ENCODE results near the gene RASSF4.
"Not testable (repeated sequence)": the region's sequence is repeated elsewhere in the genome, so short reads cannot be mapped to it uniquely, and the experiment has no call there.

Gene RASSF4

GRCh38 chr10:44992070-44992731 lies 32.6 kb downstream of the RASSF4 start:
- peak; percentile 43 for DNase-seq

GRCh38 chr10:44992732-44993225 lies 33.2 kb downstream of the RASSF4 start:
- DNase-seq = no peak

- peak; percentile 29 for DNase-seq
Measured at GRCh38 chr10:44993226-44993921, 33.8 kb downstream of the RASSF4 start.

- DNase-seq = peak; percentile 29
Measured at GRCh38 chr10:44993922-44994751, 34.5 kb downstream of the RASSF4 start.

- DNase-seq = peak; percentile 38
Measured at GRCh38 chr10:44994752-44995530, 35.3 kb downstream of the RASSF4 start.

- DNase-seq = peak; percentile 18
Measured at GRCh38 chr10:44995581-44995913, 35.9 kb downstream of the RASSF4 start.

GRCh38 chr10:44995914-44996669 lies 36.5 kb downstream of the RASSF4 start:
- DNase-seq = peak; percentile 56

GRCh38 chr10:44997105-44997748 lies 37.6 kb downstream of the RASSF4 start:
- no peak for DNase-seq

- no peak for DNase-seq
Measured at GRCh38 chr10:44998146-44998631, 38.6 kb downstream of the RASSF4 start.

- DNase-seq = no peak
Measured at GRCh38 chr10:45000138-45000751, 40.6 kb downstream of the RASSF4 start.

GRCh38 chr10:45000752-45001380 lies 41.3 kb downstream of the RASSF4 start, which contains the start of gene ZNF22:
Gene ZNF22 (plus strand): TSS chr10:45000923. CDS start chr10:45003369, 2,446 bp downstream.
- DNase-seq = peak; percentile 90

- DNase-seq = peak; percentile 82
Measured at GRCh38 chr10:45001381-45002148, 42.0 kb downstream of the RASSF4 start.

GRCh38 chr10:45003432-45004000 lies 43.9 kb downstream of the RASSF4 start:
- DNase-seq = no peak

- DNase-seq = no peak
Measured at GRCh38 chr10:45004661-45005060, 45.1 kb downstream of the RASSF4 start.

GRCh38 chr10:45005284-45005683 lies 45.7 kb downstream of the RASSF4 start:
- DNase-seq = no peak

- no peak for DNase-seq
Measured at GRCh38 chr10:45006276-45007030, 46.9 kb downstream of the RASSF4 start.

GRCh38 chr10:45008524-45009161 lies 49.0 kb downstream of the RASSF4 start:
- no peak for DNase-seq

GRCh38 chr10:45014557-45014956 lies 55.0 kb downstream of the RASSF4 start:
- DNase-seq = not testable (repeated sequence)

All from right forelimb (tissue), 1 donor.